ENCODE results near the gene PTP4A1.

The PTP4A1 gene

GRCh38 chr6:63565727-63566596 is 6.3 kb upstream of the PTP4A1 start:
- no peak for FAIRE-seq
- TF ChIP-seq, protein P1, sequence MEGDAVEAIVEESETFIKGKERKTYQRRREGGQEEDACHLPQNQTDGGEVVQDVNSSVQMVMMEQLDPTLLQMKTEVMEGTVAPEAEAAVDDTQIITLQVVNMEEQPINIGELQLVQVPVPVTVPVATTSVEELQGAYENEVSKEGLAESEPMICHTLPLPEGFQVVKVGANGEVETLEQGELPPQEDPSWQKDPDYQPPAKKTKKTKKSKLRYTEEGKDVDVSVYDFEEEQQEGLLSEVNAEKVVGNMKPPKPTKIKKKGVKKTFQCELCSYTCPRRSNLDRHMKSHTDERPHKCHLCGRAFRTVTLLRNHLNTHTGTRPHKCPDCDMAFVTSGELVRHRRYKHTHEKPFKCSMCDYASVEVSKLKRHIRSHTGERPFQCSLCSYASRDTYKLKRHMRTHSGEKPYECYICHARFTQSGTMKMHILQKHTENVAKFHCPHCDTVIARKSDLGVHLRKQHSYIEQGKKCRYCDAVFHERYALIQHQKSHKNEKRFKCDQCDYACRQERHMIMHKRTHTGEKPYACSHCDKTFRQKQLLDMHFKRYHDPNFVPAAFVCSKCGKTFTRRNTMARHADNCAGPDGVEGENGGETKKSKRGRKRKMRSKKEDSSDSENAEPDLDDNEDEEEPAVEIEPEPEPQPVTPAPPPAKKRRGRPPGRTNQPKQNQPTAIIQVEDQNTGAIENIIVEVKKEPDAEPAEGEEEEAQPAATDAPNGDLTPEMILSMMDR (IDR thresholded peaks at IDR 0.05; ENCODE audit: insufficient read depth, missing control alignments), result no peak
- no peak for DNase-seq (ENCODE audit: insufficient read length, low spot score)

- DNase-seq (ENCODE audit: insufficient read length, low spot score) (no peak), FAIRE-seq (no peak)
- TF ChIP-seq, protein P1 (IDR thresholded peaks at IDR 0.05; ENCODE audit: insufficient read depth, missing control alignments), result no peak
These were observed 4.3 kb upstream of the PTP4A1 start for GRCh38 chr6:63567966-63568365.

- DNase-seq (ENCODE audit: insufficient read length, low spot score), result no peak
- FAIRE-seq, result no peak
- TF ChIP-seq, protein P1 (IDR thresholded peaks at IDR 0.05; ENCODE audit: insufficient read depth, missing control alignments), result no peak
These were observed 778 bp upstream of the PTP4A1 start for GRCh38 chr6:63571361-63572043.

GRCh38 chr6:63572747-63573075 is 431 bp downstream of the PTP4A1 start:
- FAIRE-seq (no peak), DNase-seq (ENCODE audit: insufficient read length, low spot score) (no peak)
- TF ChIP-seq, protein P1 (IDR thresholded peaks at IDR 0.05; ENCODE audit: insufficient read depth, missing control alignments), result no peak

- TF ChIP-seq, protein P1 (IDR thresholded peaks at IDR 0.05; ENCODE audit: insufficient read depth, missing control alignments), result no peak
- FAIRE-seq (no peak), DNase-seq (ENCODE audit: insufficient read length, low spot score) (no peak)
These were observed 1.0 kb downstream of the PTP4A1 start for GRCh38 chr6:63573076-63573898.

DNA sequence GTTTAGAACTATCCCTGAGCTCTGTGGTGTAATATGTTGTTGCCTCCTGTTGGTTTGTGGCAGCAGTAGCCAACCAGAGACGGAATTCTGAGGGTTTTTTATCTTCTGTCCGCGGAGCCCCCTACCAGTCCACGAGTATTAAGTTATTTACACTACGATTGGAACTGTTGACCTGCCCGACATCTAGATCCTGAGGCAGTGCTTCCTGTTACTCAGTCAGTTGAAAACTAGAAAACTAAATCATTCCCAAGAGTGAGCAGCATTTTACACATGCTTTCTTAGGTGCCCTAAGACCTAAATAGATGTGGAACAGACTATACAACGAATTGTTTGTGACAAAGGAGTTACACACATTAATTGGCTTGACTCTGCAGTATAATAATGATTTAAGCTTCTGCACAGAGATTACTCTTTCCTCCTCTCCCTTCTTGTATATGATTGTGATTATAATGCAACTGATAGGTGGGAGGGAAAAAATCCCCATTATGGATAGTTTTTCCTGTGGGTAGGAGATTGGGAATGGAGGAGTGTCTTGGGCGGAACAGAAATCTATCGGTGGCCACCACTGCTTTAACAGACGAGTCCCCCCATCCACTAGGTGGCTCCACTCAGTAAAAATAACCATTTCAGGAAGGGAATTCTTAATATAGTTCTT is 1.7 kb downstream of the PTP4A1 start:
- no peak for FAIRE-seq
- TF ChIP-seq, protein P1 (IDR thresholded peaks at IDR 0.05; ENCODE audit: insufficient read depth, missing control alignments), result peak; percentile 61
- no peak for DNase-seq (ENCODE audit: insufficient read length, low spot score)

Data from D721Med (cell line).